ENCODE results near the gene CCDC194.
"Not testable (repeated sequence)": the region's sequence is repeated elsewhere in the genome, so short reads cannot be mapped to it uniquely, and the experiment has no call there.

The CCDC194 gene

GRCh38 chr19:17376935-17377600 lies 16.9 kb downstream of the CCDC194 start, which contains the start of gene PLVAP:
Gene PLVAP (minus strand): TSS chr19:17377342. CDS start chr19:17377288, 54 bp downstream.
- no peak for DNase-seq (ENCODE audit: low spot score)

GRCh38 chr19:17370026-17370587 lies 23.9 kb downstream of the CCDC194 start:
- peak; percentile 55 for DNase-seq (ENCODE audit: low spot score)

- DNase-seq (ENCODE audit: low spot score) = no peak
These were observed 28.6 kb downstream of the CCDC194 start for GRCh38 chr19:17365361-17365760.

- DNase-seq (ENCODE audit: low spot score) = not testable (repeated sequence)
These were observed 30.0 kb downstream of the CCDC194 start for GRCh38 chr19:17363852-17364605.

- no peak for DNase-seq (ENCODE audit: low spot score)
These were observed 33.8 kb downstream of the CCDC194 start for GRCh38 chr19:17359905-17360800.

- no peak for DNase-seq (ENCODE audit: low spot score)
These were observed 35.6 kb downstream of the CCDC194 start for GRCh38 chr19:17358395-17358794.

- no peak for DNase-seq (ENCODE audit: low spot score)
These were observed 36.3 kb downstream of the CCDC194 start for GRCh38 chr19:17357724-17358123.

- no peak for DNase-seq (ENCODE audit: low spot score)
These were observed 36.8 kb downstream of the CCDC194 start for GRCh38 chr19:17357078-17357666.

GRCh38 chr19:17353386-17353785 lies 40.6 kb downstream of the CCDC194 start:
- no peak for DNase-seq (ENCODE audit: low spot score)

GRCh38 chr19:17352608-17353280 lies 41.3 kb downstream of the CCDC194 start:
- DNase-seq (ENCODE audit: low spot score) = no peak

GRCh38 chr19:17351815-17352435 lies 42.1 kb downstream of the CCDC194 start:
- DNase-seq (ENCODE audit: low spot score) = no peak

GRCh38 chr19:17348700-17349099 lies 45.3 kb downstream of the CCDC194 start:
- no peak for DNase-seq (ENCODE audit: low spot score)

GRCh38 chr19:17347877-17348276 lies 46.1 kb downstream of the CCDC194 start:
- no peak for DNase-seq (ENCODE audit: low spot score)

GRCh38 chr19:17347361-17347760 lies 46.6 kb downstream of the CCDC194 start:
- DNase-seq (ENCODE audit: low spot score) = no peak

- no peak for DNase-seq (ENCODE audit: low spot score)
These were observed 47.8 kb downstream of the CCDC194 start for GRCh38 chr19:17346109-17346671.

- no peak for DNase-seq (ENCODE audit: low spot score)
These were observed 52.2 kb downstream of the CCDC194 start for GRCh38 chr19:17341845-17342244.

GRCh38 chr19:17341386-17341785 lies 52.6 kb downstream of the CCDC194 start:
- DNase-seq (ENCODE audit: low spot score) = no peak

- DNase-seq (ENCODE audit: low spot score) = no peak
These were observed 53.1 kb downstream of the CCDC194 start for GRCh38 chr19:17340871-17341357.

All from globus pallidus (tissue), 1 donor.